ENCODE results near the gene SIPA1L2.

Gene SIPA1L2

GRCh38 chr1:232589812-232590743 lies 39.9 kb downstream of the SIPA1L2 start:
- no peak for DNase-seq (ENCODE audit: low read depth)

GRCh38 chr1:232589111-232589811 lies 40.7 kb downstream of the SIPA1L2 start:
- no peak for DNase-seq (ENCODE audit: low read depth)

GRCh38 chr1:232587141-232588008 lies 42.6 kb downstream of the SIPA1L2 start:
- DNase-seq (ENCODE audit: low read depth), result no peak

DNA sequence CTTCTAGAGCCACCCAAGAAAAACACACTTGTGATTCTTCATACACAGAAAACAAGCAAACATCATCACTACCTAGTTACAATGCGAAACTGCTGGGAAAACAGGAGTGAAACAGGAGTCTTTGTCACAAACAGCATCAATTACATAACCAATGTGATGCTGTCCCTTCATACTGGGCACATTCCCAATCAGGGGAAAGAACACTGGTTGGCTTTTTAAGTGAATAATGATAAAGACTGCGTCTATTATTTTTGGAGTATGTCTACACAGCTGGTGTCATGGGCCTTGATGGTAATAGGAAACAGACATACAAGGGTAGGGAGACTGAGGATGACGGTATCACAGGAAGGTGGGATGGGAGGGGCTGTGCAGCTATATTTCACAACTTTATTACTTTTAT lies 43.3 kb downstream of the SIPA1L2 start:
- DNase-seq (ENCODE audit: low read depth), result no peak

DNA sequence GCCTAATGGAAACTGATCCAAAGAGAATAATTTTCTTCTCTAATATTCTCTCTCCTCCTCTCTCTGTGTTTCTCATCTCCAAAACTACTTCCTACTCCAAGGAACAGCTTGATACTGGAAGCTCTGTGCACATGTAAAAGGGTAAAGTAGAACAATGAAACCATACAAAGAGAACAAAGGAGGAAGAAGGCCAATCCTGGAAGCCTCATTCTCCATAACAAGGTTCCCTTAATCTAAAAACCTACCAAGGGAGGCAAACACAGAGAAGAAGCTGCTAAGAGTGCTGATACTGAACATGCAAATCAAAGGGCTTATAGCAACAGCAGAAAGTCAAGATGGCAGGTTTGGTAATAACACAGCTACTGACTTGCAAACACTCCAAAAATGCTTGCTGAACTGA lies 44.4 kb downstream of the SIPA1L2 start:
- DNase-seq (ENCODE audit: low read depth), result no peak

GRCh38 chr1:232581932-232582331 lies 48.0 kb downstream of the SIPA1L2 start:
- no peak for DNase-seq (ENCODE audit: low read depth)

All from stimulated activated CD8-positive, alpha-beta memory T cell treated with anti-CD3 and anti-CD28 coated beads, Interleukin-4, amount 100 ng/mL, for 24 hours (primary cell).